Mucosa of gallbladder (tissue), 1 donor: ENCODE data around the gene CYP17A1. TPM values are rescaled to one million over a fixed set of nuclear protein-coding genes. Genes with fewer than 3 reads are reported as not detected.

Experiments
- total RNA-seq: library from RNA; stranded (reverse); gene quantifications from one replicate; pipeline ENCODE4 v1.2.1, GENCODE V29; 2021
- donor health status: DM: no; HTN: no; CAD: no.

CYP17A1 gene
- total RNA-seq, 1 donor from 2014 or later, result 7.3 TPM

Other genes with a start within 250 kb of the CYP17A1 start
- gene TRIM8, start 192.9 kb downstream of the CYP17A1 start, total RNA-seq, result 129 TPM
- 11.1 TPM for gene ARL3, start 123.0 kb downstream of the CYP17A1 start, total RNA-seq
- gene SFXN2, start 122.8 kb downstream of the CYP17A1 start, total RNA-seq, result 6.4 TPM
- 58.1 TPM for gene WBP1L, start 93.5 kb downstream of the CYP17A1 start, total RNA-seq
- 29.8 TPM for gene BORCS7, start 16.8 kb upstream of the CYP17A1 start, total RNA-seq
- gene AS3MT, start 32.1 kb upstream of the CYP17A1 start, total RNA-seq, result 5.4 TPM
- gene CNNM2, start 80.9 kb upstream of the CYP17A1 start, total RNA-seq, result 33.0 TPM